HG02642 (cell line): ENCODE results near the gene GIMAP4.
"Not testable (repeated sequence)": the region's sequence is repeated elsewhere in the genome, so short reads cannot be mapped to it uniquely, and the experiment has no call there.

Experiments
- ATAC-seq: cut with Tn5 transposase; IDR thresholded peaks from one replicate; pipeline ENCODE4 v1.9.1; 2021; ENCODE audit warnings: mild to moderate bottlenecking; ENCODE audit not compliant: unreplicated experiment, poor library complexity

GIMAP4 gene

DNA sequence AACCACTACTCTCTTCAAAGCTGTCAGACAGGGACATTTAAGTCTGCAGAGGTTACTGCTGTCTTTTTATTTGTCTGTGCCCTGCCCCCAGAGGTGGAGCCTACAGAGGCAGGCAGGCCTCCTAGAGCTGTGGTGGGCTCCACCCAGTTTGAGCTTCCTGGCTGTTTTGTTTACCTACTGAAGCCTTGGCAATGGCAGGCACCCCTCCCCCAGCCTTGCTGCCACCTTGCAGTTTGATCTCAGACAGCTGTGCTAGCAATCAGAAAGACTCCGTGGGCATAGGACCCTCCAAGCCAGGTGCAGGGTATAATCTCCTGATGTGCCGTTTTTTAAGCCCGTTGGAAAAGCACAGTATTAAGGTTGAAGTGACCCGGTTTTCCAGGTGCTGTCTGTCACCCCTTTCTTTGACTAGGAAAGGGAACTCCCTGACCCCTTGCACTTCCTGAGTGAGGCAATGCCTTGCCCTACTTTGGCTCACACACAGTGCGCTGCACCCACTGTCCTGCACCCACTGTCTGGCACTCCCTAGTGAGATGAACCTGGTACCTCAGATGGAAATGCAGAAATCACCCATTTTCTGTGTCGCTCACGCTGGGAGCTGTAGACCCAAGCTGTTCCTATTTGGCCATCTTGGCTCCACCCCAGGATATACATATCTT, 12.9 kb downstream of the GIMAP4 start:
- ATAC-seq: not testable (repeated sequence)

DNA sequence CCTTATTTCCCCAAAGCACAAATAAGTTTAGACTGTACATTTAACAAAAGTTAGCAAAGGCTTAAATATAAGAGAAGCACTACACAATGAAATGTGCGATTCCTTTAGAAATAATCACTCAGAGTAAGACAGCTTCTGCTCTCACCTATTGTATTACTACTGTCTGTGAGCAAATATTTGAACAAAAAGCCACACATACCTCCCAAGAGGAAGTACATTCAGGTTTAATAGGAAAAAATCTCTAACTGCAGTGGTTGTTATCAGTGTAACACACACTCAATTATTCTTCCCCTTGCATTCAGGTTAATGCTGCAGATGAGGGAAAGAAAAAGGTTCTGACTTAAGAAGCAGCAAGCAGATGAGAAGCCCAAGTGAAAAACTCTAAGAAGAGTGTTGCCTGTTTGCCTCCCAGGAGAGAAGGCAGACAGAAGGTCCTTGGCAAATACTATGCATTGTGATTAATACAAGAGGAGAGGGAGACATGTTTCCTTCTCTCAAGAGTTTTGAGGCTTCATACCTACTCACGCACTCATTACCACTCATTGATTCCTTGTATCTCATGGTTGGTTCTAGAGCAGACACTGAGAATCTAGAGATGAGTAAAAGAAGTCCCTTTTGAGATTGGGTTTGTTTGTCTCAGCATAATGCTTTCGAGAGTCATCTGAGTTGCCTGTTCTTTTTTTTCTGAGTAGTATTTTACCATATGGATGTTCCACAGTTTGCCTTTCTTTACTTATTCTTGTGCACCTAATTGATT, 13.6 kb downstream of the GIMAP4 start:
- no peak for ATAC-seq

DNA sequence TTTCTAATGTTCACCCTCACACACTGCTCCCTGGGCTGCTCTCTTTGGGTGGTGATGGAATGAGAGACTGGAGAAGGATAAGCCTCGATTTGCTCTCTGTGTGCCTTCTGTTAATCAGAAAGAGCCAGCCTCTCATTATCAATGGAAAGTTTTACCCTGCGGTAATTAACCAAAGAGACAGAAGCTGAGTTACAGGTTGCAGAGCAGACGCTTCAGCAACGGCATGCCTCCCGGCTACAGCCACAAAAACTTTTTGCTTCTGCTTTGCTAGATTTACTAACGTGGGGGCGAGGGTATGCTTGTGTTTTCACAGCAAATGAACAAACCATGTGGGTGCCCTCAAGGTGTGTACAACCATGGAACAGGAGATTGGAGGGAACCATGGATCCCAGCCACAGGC, 18.0 kb downstream of the GIMAP4 start:
- no peak for ATAC-seq

DNA sequence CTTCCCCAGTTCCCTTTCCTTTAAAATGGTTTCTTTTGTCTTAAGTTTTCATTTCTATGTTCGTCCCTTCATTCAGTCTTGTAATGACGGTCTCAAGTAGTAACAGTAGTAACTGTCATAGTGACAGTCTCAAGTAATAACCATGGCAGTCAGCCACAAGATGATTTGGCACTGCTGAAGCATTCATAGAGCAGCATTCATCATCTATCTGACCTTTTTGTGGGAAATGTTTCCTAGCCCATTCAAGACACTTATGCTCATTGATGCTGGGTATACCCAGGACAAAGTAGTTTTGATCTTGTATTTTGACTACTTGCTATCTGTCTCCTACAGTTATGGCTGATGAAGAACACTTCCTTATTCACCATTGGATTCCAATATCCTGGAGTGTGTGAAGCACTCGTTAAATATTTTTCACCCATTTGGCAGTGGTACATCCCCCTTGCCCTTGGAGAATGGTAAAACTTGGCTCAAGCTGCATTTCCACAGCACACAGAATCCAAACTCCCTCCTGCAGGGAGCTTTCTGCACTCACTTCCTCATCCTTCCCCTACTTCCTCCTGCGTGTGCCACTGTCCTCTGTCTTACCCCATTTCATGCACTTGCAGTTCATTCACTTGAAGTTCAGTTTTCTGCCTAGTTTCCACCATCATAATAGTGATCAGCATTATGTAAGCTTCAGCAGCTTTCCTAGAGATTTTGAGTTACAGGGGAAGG, 19.0 kb downstream of the GIMAP4 start:
- ATAC-seq: no peak

DNA sequence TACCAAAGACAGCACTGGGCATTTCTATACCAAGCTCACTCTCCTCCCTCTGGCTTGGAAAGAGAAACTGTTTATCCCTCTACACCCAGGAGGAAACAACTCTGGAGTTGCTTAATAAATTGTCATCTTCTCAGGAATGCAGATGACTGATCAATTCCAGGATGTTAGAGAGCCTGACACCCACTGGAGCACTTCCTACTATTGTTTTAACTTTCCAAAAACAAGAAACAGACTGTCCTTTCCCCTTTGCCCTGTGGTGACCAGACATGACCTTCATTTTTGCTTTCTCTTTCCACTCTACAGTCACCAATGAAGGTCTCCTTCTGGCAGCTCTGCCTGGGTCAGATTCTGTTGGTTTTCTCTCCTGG, 19.6 kb downstream of the GIMAP4 start:
- ATAC-seq: no peak

DNA sequence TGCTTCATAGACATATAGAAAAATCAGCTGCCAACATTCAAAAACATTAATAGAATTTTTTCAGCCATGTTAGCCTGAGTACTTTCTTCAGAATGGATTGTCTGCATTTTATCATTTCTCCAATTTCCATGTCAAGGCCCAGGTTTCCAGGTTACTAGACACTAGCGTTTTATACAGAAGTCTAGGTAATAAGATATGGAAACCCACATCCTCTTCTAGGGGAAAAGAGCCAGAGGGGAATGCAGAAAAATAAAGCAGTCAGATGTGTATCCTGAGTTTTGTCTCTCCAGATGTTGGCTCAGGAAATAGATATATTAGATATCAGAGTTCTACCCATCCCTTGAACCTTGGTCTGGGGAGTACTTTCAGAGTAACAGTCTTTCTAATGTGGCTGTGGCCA, 20.4 kb downstream of the GIMAP4 start:
- ATAC-seq: no peak

DNA sequence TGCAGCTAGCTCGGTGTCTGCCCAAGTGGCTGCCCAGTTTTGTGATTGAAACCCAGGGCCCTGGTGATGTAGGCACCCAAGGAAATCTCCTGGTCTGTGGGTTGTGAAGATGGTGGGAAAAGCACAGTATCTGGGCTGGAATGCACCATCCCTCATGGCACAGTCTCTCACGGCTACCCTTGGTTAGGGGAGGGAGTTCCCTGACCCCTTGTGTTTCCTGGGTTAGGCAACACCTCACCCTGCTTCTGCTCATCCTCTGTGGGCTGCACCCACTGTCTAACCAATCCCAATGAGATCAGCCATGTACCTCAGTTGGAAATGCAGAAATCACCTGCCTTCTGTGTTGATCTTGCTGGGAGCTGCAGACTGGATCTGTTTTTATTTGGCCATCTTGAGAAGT, 27.6 kb downstream of the GIMAP4 start:
- no peak for ATAC-seq

DNA sequence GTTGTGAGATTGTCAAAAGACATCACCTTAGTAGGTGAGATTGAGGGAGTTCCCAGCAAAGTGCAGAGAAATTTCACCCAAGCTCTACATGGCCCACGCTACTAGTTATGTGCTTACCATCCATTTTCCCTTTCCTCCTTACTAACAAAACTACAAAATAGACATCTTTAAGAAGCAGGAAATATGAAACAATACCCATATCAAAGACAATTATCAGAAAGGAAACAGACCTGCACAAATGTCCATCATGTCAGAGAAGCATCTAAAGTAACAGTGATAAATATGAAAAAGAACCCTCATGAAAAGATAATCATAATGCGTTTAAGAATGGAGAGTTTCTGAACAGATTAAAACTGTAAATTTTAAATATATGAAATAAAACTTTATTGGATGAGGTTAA, 28.2 kb downstream of the GIMAP4 start:
- no peak for ATAC-seq

DNA sequence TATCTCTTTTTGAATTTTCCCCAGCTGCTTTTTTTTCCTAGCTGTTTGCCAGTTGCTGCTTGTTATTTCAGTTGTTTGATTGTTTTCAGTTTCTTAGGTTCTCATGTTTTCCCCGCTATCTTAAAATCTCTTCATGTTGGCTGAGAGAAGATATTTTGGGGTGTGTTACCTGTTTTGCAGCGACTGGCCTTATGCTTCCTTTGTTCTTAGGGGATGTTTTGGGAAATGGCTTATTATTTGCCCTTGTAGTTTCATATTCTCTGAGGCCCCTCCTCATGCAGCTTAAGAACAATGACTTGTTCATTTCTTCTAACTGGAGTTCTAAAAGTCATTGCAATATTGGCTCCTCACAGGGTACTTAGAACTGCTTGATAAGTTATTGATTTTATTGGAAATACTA, 36.4 kb downstream of the GIMAP4 start:
- ATAC-seq: not testable (repeated sequence)

DNA sequence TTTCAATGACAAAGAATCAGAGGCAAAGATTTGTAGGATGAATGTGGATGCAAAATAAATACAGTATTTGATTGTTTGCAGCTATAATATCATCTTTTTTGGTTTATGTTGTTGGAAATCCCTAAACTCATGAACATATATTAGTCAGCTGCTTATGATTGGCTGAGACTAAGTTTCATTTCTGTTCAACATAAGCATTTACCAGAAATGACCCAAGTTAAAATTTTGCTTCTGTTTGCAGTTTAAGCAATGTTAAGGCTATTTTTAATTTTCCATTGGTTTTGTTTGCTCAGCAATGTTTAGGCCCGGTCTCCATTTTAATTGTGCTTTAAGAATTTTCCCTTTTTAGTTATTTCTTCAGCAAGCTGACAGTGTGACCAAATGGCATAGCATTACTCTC, 43.0 kb downstream of the GIMAP4 start:
- ATAC-seq: no peak

DNA sequence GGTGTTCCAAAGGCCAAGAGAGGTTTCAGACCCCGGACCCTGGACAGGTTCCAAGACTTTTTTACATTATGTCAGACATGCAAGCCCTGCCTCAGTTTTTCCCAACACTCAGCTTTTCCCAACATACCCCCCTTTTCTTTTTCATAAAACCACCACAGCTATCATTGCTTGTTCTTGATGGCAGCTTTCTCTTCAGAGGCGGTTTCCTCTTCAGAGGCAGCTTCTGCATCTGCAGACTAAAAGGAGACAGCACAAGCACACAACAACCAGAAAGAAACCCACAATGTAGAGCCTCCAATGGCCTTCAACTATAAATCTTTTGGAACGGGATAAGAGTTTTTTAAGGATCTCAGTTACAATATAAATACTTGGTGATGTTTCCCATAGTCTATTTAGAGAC, 45.7 kb downstream of the GIMAP4 start:
- ATAC-seq: no peak

DNA sequence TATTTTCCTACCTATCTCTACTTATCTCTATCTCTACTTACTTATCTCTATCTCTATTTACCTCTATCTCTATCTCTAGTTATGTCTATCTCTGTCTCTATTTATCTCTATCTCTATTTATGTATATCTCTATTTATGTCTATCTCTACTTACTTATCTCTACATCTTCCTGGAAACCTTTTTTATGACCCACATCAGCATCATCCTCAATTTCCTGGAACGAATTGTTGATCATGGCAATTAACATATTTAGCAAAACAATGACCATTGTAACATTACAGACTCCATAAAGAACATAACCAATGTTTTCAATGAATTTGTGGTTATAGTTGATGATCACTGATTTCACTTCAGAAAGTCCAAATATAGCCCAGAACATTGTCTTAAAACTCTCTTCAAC, 46.7 kb downstream of the GIMAP4 start:
- ATAC-seq: no peak

DNA sequence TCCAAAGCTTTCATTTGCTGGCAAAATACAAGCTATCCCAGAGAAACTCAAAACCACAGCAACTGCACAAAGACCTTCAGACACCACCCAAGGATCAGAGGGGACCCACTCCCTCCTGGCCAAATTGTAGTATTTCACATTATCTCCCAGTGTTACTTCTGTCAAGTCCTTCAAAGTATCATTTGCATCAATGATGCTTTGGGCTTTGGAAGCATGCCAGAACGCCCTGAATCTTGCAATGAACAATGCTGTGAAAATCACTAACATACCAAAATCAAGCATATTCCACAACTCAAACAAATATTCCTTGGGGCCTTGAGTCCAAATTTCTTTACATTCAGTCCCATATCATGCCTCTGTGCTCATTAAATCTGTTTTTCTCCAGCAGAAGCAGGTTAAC, 47.2 kb downstream of the GIMAP4 start:
- ATAC-seq: not testable (repeated sequence)

DNA sequence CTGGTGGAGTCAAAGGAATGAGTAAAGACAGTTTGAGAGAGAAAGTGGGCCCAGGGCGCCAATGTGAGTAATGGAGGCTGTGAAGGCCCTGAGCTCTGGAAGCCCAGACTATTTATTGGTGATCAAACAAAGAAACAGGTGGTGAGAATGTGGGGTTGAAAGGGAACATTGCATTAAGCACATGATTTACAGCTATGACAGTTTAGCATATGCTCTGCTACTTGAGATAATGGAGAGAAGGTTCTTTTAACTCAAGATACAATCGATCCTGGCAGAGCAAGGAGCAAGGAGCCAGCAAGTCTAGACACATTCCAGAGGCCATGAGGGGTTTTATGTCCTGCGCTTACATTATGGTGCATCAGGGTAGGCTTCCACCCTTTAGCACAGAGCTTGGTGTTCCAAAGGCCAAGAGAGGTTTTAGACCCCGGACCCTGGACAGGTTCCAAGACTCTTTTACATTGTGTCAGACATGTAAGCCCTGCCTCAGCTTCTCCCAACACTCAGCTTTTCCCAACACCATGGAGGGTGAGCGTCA, 48.1 kb downstream of the GIMAP4 start:
- not testable (repeated sequence) for ATAC-seq

DNA sequence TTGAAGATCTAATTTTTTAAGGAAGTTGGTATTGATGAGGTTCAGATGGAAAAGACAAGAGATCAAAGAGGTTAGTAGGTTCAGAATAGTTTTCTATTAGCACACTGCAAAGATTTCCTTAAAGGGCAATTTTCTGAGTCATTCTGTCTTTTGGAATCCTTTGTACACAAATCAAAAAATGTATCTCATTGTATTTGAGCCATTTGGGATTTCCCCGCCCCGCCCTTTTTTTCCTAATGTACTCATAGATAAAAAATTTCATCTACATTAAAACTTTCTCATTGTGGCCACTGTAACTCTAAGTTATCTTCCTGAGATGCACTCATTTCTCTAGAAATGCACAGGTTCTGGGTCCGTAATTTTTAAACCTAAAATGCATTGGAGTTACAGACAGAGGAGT, 52.9 kb downstream of the GIMAP4 start:
- no peak for ATAC-seq

DNA sequence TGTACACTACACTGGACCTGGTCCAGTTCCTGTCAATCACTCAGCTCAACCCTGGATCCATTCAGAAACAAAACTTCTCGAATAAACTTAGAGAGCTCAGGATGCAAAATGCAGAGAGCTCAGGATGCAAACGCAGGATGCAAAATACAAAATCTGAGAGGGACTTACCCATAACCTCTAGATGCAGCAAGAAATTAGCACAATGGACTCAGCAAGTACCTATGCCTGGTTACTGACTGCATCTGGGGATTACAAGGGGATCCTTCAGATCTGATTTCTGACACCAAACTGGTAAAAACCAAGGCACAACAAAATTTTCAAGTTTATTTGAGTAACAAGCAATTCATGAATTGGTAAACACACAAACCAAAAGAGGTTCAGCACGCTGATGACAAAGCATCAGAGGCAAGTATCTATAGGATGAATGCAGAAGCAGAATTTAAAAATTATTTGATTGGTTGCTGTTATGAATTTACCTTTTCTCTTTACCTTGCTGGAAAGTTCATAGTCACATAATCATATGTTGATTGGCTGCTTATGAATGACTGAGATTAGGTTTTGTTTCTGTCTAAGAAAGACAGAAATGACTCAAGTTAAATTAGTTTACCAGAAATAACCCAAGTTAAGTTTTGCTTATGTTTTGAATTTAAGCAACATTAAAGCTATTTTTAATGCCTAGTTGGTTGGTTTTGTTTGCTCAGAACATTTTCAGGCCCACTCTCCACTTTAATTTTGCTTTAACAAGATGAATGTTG, 53.6 kb downstream of the GIMAP4 start:
- ATAC-seq: no peak

DNA sequence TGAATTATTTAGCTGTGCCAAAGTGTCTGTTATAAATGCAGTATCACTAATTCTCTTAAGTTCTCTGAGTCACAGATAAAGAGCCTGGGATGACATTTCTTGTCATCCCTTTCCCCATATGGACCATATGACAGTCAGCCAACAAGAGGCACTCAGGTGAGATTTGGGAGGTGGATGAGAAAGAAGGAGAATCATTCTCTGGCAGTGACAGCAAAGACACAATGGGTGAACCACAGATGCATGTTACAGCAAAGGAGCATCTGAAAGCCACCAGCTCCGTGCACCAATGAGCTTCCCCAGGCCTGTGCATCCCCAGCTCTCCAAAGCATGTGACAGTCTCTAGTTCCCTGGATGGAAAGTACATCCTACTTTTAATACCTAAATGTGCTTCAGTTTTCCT, 54.2 kb downstream of the GIMAP4 start:
- no peak for ATAC-seq
